Skeletal muscle tissue (tissue), 4 donors: ENCODE data around the gene INTS1. TPM values are rescaled to one million over a fixed set of nuclear protein-coding genes. Genes with fewer than 3 reads are reported as not detected.

ENCODE experiments used
- H3K27ac ChIP-seq: one replicate; pipeline ENCODE4 v1.7.0; 2013; ENCODE audit warnings: mild to moderate bottlenecking, low read depth, low read length, inconsistent platforms
- H3K27me3 ChIP-seq, 3 donors: one replicate each; pipeline ENCODE4 v1.7.0; 2013; ENCODE audit warnings: low read length in 3 of 3; ENCODE audit not compliant: control insufficient read depth in 3 of 3, insufficient read depth in 3 of 3
- H3K36me3 ChIP-seq, 3 donors: one replicate each; pipeline ENCODE4 v1.7.0; 2013; ENCODE audit warnings: low read length in 3 of 3; ENCODE audit not compliant: control insufficient read depth in 3 of 3, insufficient read depth in 3 of 3
- H3K4me1 ChIP-seq, 3 donors: one replicate each; pipeline ENCODE4 v1.7.0; 2013; ENCODE audit warnings: low read length in 3 of 3, mild to moderate bottlenecking in 3 of 3; ENCODE audit not compliant: control insufficient read depth in 3 of 3, insufficient read depth in 3 of 3
- H3K4me3 ChIP-seq, 3 donors: one replicate each; pipeline ENCODE4 v1.7.0; 2013; ENCODE audit warnings: low read length in 3 of 3
- H3K9ac ChIP-seq, 3 donors: one replicate each; pipeline ENCODE4 v1.7.0; 2013; ENCODE audit warnings: low read length in 3 of 3, mild to moderate bottlenecking in 3 of 3, moderate library complexity in 2 of 3, low read depth in 1 of 3
- H3K9me3 ChIP-seq, 3 donors: one replicate each; pipeline ENCODE4 v1.7.0; 2013; ENCODE audit warnings: low read length in 3 of 3; ENCODE audit not compliant: control insufficient read depth in 3 of 3
- total RNA-seq: library from RNA; depleted of rRNA; stranded (reverse); fragments of >200 nt; gene quantifications from one replicate; pipeline ENCODE4 v1.2.3, GENCODE V29; 2014
- donor health status: Osteomylitis.

INTS1 gene
- total RNA-seq, 1 donor from 2014 or later = 16.7 TPM

GRCh38 chr7:1541431-1542162 is 37.4 kb upstream of the INTS1 start:
- Histone ChIP-seq H3K27me3 (no peaks in the 10 kb centered on the region), H3K27ac (no peak overlapping the region), H3K4me3 (no peak overlapping the region), H3K9me3 (no peaks in the 10 kb centered on the region), H3K36me3 (peaks cover 19 to 35% (median 26%) of the 10 kb centered on the region in 3 donors), H3K9ac (no peak overlapping the region), H3K4me1 (peaks cover 20 to 29% (median 21%) of the 10 kb centered on the region in 3 donors)

- Histone ChIP-seq H3K4me3 (no peak overlapping the region), H3K9ac (no peak overlapping the region), H3K9me3 (no peaks in the 10 kb centered on the region), H3K27ac (no peak overlapping the region), H3K36me3 (peaks cover 19 to 35% (median 26%) of the 10 kb centered on the region in 3 donors), H3K27me3 (no peaks in the 10 kb centered on the region), H3K4me1 (peaks cover 28 to 37% (median 29%) of the 10 kb centered on the region in 3 donors)
Measured at GRCh38 chr7:1540776-1541271, 36.6 kb upstream of the INTS1 start.

GRCh38 chr7:1539882-1540775 is 35.9 kb upstream of the INTS1 start:
- peaks cover 28 to 44% (median 36%) of the 10 kb centered on the region in 3 donors for H3K4me1 ChIP-seq
- peaks cover 19 to 35% (median 26%) of the 10 kb centered on the region in 3 donors for H3K36me3 ChIP-seq
- H3K27ac ChIP-seq = no peak overlapping the region
- H3K9me3 ChIP-seq = no peaks in the 10 kb centered on the region
- peak overlapping the region in 1 of 3 donors; percentile 33 for H3K9ac ChIP-seq
- H3K4me3 ChIP-seq = no peak overlapping the region
- H3K27me3 ChIP-seq = no peaks in the 10 kb centered on the region

- Histone ChIP-seq H3K27me3 (no peaks in the 10 kb centered on the region), H3K4me3 (no peak overlapping the region), H3K36me3 (peaks cover 16 to 31% (median 26%) of the 10 kb centered on the region in 3 donors), H3K27ac (peak overlapping the region; percentile 100), H3K4me1 (peaks cover 29 to 51% (median 43%) of the 10 kb centered on the region in 3 donors), H3K9me3 (no peaks in the 10 kb centered on the region), H3K9ac (peak overlapping the region in 1 of 3 donors; percentile 33)
Measured at GRCh38 chr7:1539181-1539881, 35.1 kb upstream of the INTS1 start.

- peak overlapping the region; percentile 100 for H3K27ac ChIP-seq
Measured at GRCh38 chr7:1538544-1539180, 34.5 kb upstream of the INTS1 start.

GRCh38 chr7:1537535-1538412 is 33.6 kb upstream of the INTS1 start:
- Histone ChIP-seq H3K9me3 (no peaks in the 10 kb centered on the region), H3K36me3 (peaks cover 16 to 24% (median 18%) of the 10 kb centered on the region in 3 donors), H3K4me3 (peak overlapping the region; percentile 66 to 83 (median 82)), H3K9ac (peak overlapping the region; percentile 91 to 96 (median 94)), H3K4me1 (peaks cover 44 to 63% (median 59%) of the 10 kb centered on the region in 3 donors), H3K27ac (peak overlapping the region; percentile 100), H3K27me3 (no peaks in the 10 kb centered on the region)

More at GRCh38 chr7:1538544-1539180, 34.5 kb upstream of the INTS1 start:
- peaks cover 16 to 28% (median 22%) of the 10 kb centered on the region in 3 donors for H3K36me3 ChIP-seq
- H3K4me1 ChIP-seq = peaks cover 35 to 54% (median 50%) of the 10 kb centered on the region in 3 donors
- no peaks in the 10 kb centered on the region for H3K9me3 ChIP-seq
- peak overlapping the region in 2 of 3 donors; percentile 82 to 83 for H3K4me3 ChIP-seq
- no peaks in the 10 kb centered on the region for H3K27me3 ChIP-seq
- peak overlapping the region in 2 of 3 donors; percentile 94 to 96 for H3K9ac ChIP-seq

- H3K36me3 ChIP-seq = peaks cover 16 to 24% (median 18%) of the 10 kb centered on the region in 3 donors
- H3K4me3 ChIP-seq = peak overlapping the region; percentile 66 to 83 (median 82)
- peak overlapping the region; percentile 100 for H3K27ac ChIP-seq
- H3K9ac ChIP-seq = peak overlapping the region; percentile 91 to 96 (median 94)
- no peaks in the 10 kb centered on the region for H3K9me3 ChIP-seq
- peaks cover 52 to 72% (median 67%) of the 10 kb centered on the region in 3 donors for H3K4me1 ChIP-seq
- no peaks in the 10 kb centered on the region for H3K27me3 ChIP-seq
Measured at GRCh38 chr7:1536743-1537534, 32.8 kb upstream of the INTS1 start.

GRCh38 chr7:1536455-1536742 is 32.2 kb upstream of the INTS1 start:
- peak overlapping the region; percentile 66 to 83 (median 82) for H3K4me3 ChIP-seq
- H3K4me1 ChIP-seq = peaks cover 57 to 77% (median 73%) of the 10 kb centered on the region in 3 donors

More at GRCh38 chr7:1536455-1536742, 32.2 kb upstream of the INTS1 start:
- Histone ChIP-seq H3K9me3 (no peaks in the 10 kb centered on the region), H3K9ac (peak overlapping the region; percentile 91 to 96 (median 94)), H3K27me3 (no peaks in the 10 kb centered on the region), H3K36me3 (peaks cover 14 to 21% (median 17%) of the 10 kb centered on the region in 3 donors), H3K27ac (peak overlapping the region; percentile 100)
